Right kidney (tissue), 1 donor: ENCODE data around the gene THSD4.
"Not testable (repeated sequence)": the region's sequence is repeated elsewhere in the genome, so short reads cannot be mapped to it uniquely, and the experiment has no call there.

Experiments used
- DNase-seq: peaks from one replicate; pipeline ENCODE4 v3.0.0-alpha.2; 2016

Gene THSD4

DNA sequence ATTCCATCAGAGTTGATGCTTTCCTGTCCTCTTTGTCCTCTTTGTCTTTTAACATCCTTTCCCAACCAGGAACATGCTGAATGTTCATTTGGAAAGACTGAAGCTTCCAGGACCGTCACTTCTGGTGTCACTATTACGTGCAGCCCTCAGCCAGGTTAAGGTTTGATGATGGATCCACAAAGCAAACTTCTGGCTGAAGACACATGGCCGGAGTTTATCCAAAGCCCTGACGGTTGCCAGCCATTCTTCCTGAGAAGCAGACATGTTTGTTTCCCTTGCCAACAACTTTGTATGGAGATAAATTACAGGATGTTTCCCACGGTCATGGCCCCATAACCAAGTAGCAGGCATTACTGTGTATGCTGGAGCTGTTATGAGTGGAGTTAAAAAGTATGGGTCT, 236.9 kb downstream of the THSD4 start:
- no peak for DNase-seq

DNA sequence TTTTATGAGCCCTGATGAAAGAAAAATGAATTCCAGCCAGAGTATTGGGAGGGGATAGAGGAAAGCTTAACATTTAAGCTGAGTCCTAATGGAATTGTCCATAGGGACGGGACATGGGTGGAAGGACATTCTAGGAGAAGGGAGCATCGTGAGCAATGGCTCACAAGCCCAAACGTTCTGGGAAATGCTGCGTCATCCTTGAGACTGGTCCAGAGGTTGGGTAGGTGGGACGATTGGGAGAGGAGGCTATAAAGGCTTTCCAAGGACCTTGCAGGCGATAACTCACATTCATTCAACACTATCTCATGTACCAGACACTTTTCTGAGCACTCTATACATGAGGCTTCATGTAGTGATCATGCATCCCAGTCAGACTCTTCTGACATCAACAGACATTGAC, 237.5 kb downstream of the THSD4 start:
- no peak for DNase-seq

GRCh38 chr15:71353171-71353570, 237.9 kb downstream of the THSD4 start:
- DNase-seq, result no peak

DNA sequence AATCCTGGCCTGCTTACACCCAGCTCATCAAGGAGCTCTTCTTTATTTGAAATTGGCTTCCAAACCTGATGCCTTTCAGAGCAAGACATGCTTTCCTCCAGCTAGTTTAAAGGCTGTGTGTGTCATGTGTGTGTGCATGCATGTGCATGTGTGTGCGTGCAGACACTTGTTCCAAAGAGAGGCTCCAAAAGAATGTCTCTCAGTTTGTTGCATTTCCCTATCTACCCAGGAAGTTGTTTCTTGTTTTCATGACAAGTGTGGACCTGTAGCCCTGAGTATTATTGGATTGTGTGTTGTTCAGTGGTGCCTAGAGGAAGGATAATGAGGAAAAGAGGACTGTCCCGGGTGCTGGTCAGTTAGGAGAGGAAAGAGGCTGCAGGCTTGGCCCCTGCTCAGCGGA, 240.0 kb downstream of the THSD4 start:
- no peak for DNase-seq

- no peak for DNase-seq
These were observed 242.1 kb downstream of the THSD4 start for GRCh38 chr15:71357321-71357732.

DNA sequence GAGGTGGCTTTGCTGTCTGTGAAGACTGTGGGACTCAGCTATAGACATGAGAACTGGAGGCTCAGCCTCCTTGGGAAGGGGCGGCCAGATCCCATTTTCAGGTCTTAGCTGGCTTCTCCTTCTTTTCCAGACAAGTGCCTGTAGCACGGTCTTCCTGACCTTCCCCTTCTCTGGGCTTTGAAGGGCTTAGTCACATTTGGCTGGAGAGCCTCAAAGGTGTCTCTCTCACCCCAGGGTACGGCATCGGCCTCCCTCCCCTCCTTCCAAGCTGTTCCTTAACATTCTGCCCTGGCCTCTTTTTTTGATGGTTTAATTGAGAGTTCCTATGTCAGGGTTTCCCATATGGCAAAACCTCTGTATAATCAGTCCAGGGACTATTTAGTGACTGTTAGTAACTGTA, 242.7 kb downstream of the THSD4 start:
- DNase-seq, result no peak

- DNase-seq, result no peak
These were observed 244.0 kb downstream of the THSD4 start for GRCh38 chr15:71359246-71359645.

DNA sequence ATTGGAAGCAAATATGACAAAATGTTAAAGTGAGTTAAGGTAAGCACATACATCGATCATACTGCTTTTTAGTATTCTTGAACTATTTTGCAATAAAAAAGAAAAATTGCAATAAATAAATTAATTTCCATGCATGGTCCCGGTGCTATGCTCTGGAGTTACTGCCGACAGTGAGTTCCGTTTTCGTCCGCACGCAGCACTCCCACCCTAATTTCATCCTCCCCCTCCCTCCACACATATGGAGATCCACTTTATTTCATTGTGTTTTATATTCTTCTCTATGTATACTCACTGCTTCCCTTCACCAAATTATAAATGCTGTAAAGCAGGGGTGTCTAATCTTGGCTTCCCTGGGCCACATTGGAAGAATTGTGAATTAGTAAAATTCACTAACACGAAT, 247.3 kb downstream of the THSD4 start:
- no peak for DNase-seq

DNA sequence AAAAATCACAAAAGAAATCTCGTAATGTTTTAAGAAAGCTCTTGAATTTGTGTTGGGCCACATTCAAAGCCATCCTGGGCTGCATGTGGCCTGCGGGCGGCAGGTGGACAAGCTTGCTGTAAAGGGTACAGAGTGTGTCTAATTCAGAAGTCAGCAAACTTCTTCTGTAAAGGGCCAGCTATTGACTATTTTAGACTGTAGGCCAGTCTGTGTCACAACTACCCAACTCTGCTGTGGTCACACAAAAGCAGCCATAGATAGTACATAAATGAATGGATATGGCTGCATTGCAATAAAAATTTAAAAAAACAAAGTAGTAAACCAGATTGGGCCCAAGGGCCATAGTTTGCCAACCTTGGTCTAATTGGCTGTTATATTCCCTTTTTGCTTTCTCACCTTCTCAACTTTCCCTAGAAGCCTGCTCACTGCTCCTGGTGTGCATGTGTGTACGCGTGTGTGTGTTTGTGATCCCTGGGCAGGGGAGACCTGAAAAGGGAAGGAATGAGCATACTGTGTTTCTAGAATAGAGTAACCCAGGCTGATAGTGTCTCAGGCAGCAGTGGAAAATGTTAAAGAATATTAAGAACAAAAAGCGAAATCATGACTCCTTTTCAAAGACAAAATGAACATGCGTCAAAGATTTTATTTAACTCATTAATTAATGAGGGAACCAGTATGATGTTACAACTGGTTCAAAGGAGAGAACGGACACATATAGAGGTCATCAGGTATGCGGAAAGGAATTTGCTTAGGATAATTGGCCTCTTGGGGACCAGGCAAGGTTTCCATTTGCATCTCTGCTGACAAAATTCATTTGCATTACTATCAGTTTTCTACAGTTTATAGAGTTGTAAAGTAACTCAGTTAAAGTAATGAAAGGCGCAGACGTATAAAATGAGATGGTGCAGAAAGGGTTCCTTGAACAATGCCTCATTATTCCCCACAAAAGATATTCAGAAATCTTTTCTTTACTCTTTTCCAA, 248.0 kb downstream of the THSD4 start:
- no peak for DNase-seq

DNA sequence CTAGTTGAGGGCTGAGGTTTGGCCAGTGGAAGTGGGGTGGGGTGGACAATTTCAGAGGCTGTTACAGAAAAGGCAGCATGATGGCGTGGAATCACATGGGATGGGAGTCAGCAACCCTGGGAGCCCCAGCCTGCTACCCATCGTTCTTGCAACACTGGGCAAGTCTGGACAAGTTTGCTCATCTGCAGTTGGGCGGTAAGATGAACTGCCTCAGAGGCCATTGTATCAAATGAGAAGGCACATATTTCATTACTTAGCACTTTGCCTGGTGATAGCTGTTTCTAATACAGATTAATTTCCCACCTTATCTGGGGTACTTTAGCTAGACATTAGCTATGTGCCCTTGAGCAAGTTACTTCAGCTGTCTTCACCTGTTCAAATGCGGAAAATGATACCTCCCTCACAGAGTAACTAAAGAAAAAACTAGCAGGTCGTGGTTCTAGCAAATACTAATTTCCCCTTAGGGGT, 248.9 kb downstream of the THSD4 start:
- no peak for DNase-seq

- DNase-seq, result no peak
These were observed 251.3 kb downstream of the THSD4 start for GRCh38 chr15:71366522-71366921.

DNA sequence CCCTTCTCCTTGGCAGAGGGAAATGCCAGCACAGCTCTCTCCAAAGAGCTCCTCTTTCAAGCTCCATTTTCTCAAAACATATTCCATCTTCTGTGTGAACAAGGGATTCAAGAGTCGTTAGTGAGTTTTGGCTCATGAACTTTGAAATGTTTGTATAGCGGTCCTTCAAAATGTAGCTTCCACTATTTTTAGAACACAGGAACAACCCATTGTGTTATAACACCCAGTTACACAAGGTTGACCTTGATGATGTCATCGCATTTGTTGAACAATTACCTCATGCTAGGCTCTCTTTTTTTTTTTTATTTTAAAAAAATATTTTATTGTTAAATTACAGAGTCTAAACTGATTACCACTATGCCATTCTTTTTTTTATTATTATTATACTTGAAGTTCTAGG, 251.7 kb downstream of the THSD4 start:
- no peak for DNase-seq

DNA sequence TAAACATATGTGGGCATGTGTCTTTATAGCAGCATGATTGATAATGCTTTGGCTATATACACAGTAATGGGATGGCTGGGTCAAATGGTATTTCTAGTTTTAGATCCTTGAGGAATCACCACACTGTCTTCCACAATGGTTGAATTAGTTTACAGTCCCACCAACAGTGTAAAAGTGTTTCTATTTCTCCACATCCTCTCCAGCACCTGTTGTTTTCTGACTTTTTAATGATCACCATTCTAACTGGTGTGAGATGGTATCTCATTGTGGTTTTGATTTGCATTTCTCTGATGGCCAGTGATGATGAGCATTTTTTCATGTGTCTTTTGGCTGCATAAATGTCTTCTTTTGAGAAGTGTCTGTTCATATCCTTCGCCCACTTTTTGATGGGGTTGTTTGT, 252.5 kb downstream of the THSD4 start:
- DNase-seq, result not testable (repeated sequence)

DNA sequence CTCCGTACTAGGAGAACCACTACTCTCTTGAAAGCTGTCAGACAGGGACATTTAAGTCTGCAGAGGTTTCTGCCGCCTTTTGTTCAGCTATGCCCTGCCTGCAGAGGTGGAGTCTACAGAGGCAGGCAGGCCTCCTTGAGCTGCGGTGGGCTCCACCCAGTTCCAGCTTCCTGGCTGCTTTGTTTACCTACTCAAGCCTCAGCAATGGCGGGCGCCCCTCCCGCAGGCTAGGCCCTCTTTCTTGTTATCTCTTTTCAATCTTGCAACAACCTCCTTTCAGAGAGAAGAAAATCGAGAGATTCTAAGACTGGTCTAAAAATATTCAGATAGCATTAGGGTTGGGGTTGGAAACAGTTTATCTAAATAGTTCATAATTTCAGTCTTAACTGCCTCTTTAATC, 257.5 kb downstream of the THSD4 start:
- DNase-seq, result not testable (repeated sequence)

DNA sequence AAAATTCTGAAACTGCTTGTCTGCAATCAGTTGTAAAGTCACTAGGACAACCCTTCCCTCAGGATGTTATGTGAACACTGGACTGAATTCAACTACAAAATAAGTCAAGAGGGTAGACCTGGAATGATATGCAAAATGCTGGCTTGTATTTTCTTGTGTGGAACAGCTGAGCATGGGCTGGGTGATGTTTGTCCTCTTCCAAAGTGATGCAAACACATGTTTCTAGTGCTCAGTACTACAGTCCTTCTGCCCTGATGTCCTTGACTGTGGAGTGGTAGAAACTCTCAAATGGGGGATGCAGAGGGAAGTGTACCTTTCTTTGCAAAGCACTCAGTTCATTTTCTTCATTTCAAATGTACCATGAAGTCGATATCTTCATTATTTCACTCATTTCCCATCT, 258.6 kb downstream of the THSD4 start:
- no peak for DNase-seq

GRCh38 chr15:71374607-71375352, 259.5 kb downstream of the THSD4 start:
- DNase-seq, result no peak

DNA sequence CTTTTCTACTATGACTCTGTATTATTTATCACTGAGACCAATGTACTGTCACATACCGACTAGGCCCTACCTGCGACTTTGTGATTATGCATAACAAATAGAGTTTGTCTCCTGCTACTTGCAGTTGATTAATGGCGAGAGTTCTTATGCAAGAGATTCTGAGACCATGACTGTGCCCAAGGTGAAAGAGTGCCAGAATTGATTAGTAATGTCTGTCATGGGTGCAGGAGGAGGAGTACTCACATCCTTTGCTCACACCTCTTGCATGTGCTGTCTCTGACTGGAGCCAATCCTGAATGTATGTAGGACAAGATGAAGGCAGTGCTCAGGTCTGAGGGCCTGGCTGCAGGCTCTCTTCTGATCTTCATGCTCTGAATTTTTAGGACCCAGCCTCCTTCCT, 260.7 kb downstream of the THSD4 start:
- DNase-seq, result no peak

- DNase-seq, result no peak
These were observed 264.6 kb downstream of the THSD4 start for GRCh38 chr15:71379893-71380292.

DNA sequence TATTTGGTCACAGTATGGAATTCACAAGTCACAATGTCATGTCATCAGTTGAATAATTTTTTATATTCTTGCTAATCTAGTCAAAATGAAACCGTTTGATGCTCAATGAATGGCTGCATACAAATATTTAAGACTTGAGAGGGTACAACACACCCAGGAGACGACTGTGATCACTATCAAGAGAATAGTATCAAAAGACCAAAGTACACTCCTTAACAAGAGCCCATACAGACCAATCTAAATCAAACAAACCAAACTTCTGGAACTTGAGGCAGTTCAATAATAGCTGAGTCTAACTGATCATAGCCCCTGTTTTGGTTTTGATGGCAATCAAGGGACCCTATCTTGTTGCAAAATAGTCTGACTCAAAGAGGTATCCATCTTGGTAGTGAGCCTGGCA, 265.1 kb downstream of the THSD4 start:
- DNase-seq, result no peak

DNA sequence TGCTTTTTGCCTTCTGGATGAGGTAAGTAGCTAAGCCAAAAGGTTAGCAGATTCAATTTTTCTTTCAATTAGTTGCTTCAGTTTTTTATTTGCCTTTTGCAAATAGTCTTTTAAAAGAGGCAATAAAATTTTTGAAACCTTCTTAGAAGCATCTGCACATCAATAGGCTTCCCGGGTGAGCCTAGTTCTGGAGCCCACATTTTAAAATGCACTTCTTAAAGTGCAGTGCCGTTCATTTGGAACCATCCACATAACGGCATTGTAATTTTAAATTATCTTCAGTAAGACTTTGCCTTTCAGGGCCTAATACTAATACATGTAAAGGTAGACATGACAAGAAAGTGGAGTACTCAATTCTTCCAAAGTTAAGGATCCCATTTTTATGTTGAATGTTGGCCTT, 269.2 kb downstream of the THSD4 start:
- DNase-seq, result no peak

- no peak for DNase-seq
These were observed 269.8 kb downstream of the THSD4 start for GRCh38 chr15:71385026-71385425.

DNA sequence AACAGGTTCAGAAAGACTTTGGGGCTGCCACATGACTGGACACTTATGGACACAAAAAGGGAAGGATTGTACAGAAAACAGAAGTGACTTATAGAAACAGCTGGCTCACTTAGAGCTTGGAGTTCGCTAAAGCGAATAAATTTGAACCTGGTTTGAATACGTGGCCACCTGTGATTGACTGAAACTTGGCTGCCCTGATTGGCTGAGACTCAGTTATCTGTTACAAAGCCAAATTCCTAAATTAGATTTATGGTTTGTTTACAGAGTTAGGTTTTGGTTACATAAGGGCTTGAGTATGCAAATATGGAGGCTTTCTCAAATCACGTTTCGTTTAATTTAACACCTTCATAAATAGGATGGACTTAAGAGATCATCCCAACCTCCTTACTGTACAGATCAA, 270.2 kb downstream of the THSD4 start:
- DNase-seq, result no peak

DNA sequence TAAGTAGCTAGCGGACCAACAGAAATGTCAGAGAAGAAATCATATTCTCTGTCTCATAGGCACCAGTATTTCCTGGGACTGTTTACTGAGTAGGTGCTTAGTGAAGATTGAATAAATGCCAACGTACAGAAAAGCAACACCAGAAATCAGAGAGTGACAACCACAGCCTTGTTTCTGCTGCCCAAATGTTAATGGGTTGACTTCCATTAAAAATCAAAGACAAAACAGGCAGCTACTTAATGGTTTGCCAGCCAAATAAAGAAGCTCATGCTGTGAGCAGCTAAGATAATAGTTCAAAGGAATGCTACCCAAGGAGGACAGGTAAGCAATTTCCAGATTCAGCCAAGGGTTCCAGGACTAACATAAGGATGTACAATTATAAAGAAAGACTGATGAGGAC, 270.7 kb downstream of the THSD4 start:
- DNase-seq, result no peak
